ENCODE results near the gene ABCF1. TPM values are rescaled to one million over a fixed set of nuclear protein-coding genes. Genes with fewer than 3 reads are reported as not detected.

Gene ABCF1
- total RNA-seq, 4 donors from 2014 or later: 17.4 to 48.6 (median 28.9) TPM

GRCh38 chr6:30614044-30614842 lies 43.0 kb downstream of the ABCF1 start:
- Histone ChIP-seq H3K4me1 (peaks cover 0 to 30% of the 10 kb centered on the region in 2 donors), H3K9me3 (no peaks in the 10 kb centered on the region), H3K27ac (peak overlapping the region; percentile 98 to 100), H3K4me3 (peak overlapping the region; percentile 78 to 99), H3K36me3 (no peaks in the 10 kb centered on the region), H3K27me3 (no peaks in the 10 kb centered on the region)
- DNase-seq: no peak
- intact Hi-C loops (cut with DNase I; ENCODE audit: low total_unique reads): no loop called here
- TF ChIP-seq, protein P1, sequence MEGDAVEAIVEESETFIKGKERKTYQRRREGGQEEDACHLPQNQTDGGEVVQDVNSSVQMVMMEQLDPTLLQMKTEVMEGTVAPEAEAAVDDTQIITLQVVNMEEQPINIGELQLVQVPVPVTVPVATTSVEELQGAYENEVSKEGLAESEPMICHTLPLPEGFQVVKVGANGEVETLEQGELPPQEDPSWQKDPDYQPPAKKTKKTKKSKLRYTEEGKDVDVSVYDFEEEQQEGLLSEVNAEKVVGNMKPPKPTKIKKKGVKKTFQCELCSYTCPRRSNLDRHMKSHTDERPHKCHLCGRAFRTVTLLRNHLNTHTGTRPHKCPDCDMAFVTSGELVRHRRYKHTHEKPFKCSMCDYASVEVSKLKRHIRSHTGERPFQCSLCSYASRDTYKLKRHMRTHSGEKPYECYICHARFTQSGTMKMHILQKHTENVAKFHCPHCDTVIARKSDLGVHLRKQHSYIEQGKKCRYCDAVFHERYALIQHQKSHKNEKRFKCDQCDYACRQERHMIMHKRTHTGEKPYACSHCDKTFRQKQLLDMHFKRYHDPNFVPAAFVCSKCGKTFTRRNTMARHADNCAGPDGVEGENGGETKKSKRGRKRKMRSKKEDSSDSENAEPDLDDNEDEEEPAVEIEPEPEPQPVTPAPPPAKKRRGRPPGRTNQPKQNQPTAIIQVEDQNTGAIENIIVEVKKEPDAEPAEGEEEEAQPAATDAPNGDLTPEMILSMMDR (IDR thresholded peaks at IDR 0.05): no peak
- TF ChIP-seq POLR2A (IDR thresholded peaks at IDR 0.05): no peak

DNA sequence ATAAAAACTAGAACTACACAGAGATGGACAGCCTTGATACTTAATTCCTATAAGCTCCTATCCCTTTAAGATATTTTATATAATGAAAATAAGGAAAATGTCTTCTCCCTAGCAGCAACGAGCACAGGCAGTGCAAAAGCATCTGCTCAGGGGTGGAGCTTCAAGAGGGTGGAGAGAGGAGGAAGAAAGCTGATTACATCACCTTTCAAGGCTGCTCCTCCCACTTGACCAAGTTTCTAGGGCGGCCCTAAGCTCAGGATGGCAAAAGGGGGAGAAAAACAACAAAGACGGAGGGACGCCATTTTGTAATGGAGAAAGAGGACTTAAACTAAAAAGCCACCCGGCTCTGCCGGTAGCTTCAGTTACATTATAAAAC lies 43.6 kb downstream of the ABCF1 start:
- intact Hi-C loops (cut with DNase I; ENCODE audit: low total_unique reads): no loop called here
- Histone ChIP-seq H3K27ac (peak overlapping the region; percentile 98 to 100), H3K27me3 (no peaks in the 10 kb centered on the region), H3K4me3 (peak overlapping the region; percentile 78 to 99), H3K4me1 (peaks cover 0 to 30% of the 10 kb centered on the region in 2 donors), H3K9me3 (no peaks in the 10 kb centered on the region), H3K36me3 (no peaks in the 10 kb centered on the region)
- peak; percentile 88 to 100 for TF ChIP-seq POLR2A (IDR thresholded peaks at IDR 0.05)
- TF ChIP-seq, protein P1 (IDR thresholded peaks at IDR 0.05): no peak
- DNase-seq: peak; percentile 83 to 95

- H3K4me3 ChIP-seq: peak overlapping the region; percentile 78 to 99
- peak in 1 of 2 donors; percentile 53 for DNase-seq
- H3K27ac ChIP-seq: peak overlapping the region; percentile 98 to 100
- no peak for TF ChIP-seq POLR2A (IDR thresholded peaks at IDR 0.05)
- TF ChIP-seq, protein P1 (IDR thresholded peaks at IDR 0.05): no peak
- no peaks in the 10 kb centered on the region for H3K9me3 ChIP-seq
- intact Hi-C loops (cut with DNase I; ENCODE audit: low total_unique reads): no loop called here
- no peaks in the 10 kb centered on the region for H3K27me3 ChIP-seq
- H3K36me3 ChIP-seq: no peaks in the 10 kb centered on the region
- peaks cover 0 to 30% of the 10 kb centered on the region in 2 donors for H3K4me1 ChIP-seq
Measured at GRCh38 chr6:30615219-30615957, 44.1 kb downstream of the ABCF1 start.

- H3K36me3 ChIP-seq: no peaks in the 10 kb centered on the region
- H3K9me3 ChIP-seq: no peaks in the 10 kb centered on the region
- H3K4me3 ChIP-seq: peak overlapping the region; percentile 78 to 99
- H3K4me1 ChIP-seq: peaks cover 0 to 30% of the 10 kb centered on the region in 2 donors
- peak overlapping the region; percentile 98 to 100 for H3K27ac ChIP-seq
- H3K27me3 ChIP-seq: no peaks in the 10 kb centered on the region
- TF ChIP-seq, protein P1 (IDR thresholded peaks at IDR 0.05): no peak
- TF ChIP-seq POLR2A (IDR thresholded peaks at IDR 0.05): no peak
- no peak for DNase-seq
- intact Hi-C loops (cut with DNase I; ENCODE audit: low total_unique reads): no loop called here
Measured at GRCh38 chr6:30615958-30616810, 44.9 kb downstream of the ABCF1 start.

Data from uterus (tissue), 4 donors.